H1 (cell line): ENCODE results near the gene SLX4IP. TPM values are rescaled to one million over a fixed set of nuclear protein-coding genes. Genes with fewer than 3 reads are reported as not detected.

Source experiments
- CTCF ChIA-PET: fragments of 300-600 bp; sonication (Branson Sonifier 250); formaldehyde crosslinking; loops from one replicate; lab custom pipeline; 2021; ENCODE audit not compliant: partially characterized antibody; lab: Charles Lee
- POLR2A ChIA-PET: fragments of 300-600 bp; sonication (Branson Sonifier 250); formaldehyde crosslinking; loops from one replicate; lab custom pipeline; 2021; ENCODE audit warnings: inconsistent platforms; ENCODE audit not compliant: partially characterized antibody; lab: Charles Lee
- DNase-seq, 2 experiments: peaks; one replicate each; pipeline versions ENCODE4 v3.0.0 to v3.0.0-alpha.2; 2010 to 2022; ENCODE audit warnings: low spot score in 2 of 2, low read depth in 1 of 2, mixed read lengths in 1 of 2
- FAIRE-seq: peaks from 2 replicates; lab custom pipeline; 2011; peaks lifted over from hg19 to GRCh38; lab: Jason Lieb, UNC
- H2AFZ ChIP-seq: 2 replicates; pipeline ENCODE4 v1.8.1; 2012; ENCODE audit warnings: low read length, inconsistent platforms
- H2AK5ac ChIP-seq: 2 replicates; pipeline ENCODE4 v1.6.1; 2013; ENCODE audit warnings: low read depth, low read length
- H2BK120ac ChIP-seq: replicated peaks from 2 replicates; pipeline ENCODE3; 2013; ENCODE audit warnings: low read depth, low read length, inconsistent platforms
- H2BK12ac ChIP-seq: 2 replicates; pipeline ENCODE4 v1.6.1; 2013; ENCODE audit warnings: low read depth, low read length
- H2BK15ac ChIP-seq: 2 replicates; pipeline ENCODE4 v1.6.1; 2013; ENCODE audit warnings: low read length
- H2BK20ac ChIP-seq: 2 replicates; pipeline ENCODE4 v1.6.1; 2013; ENCODE audit warnings: low read length
- H2BK5ac ChIP-seq: 2 replicates; pipeline ENCODE4 v1.6.1; 2013; ENCODE audit warnings: low read depth, low read length
- H3K14ac ChIP-seq: 2 replicates; pipeline ENCODE4 v1.6.1; 2013; ENCODE audit warnings: inconsistent platforms; ENCODE audit not compliant: insufficient read length
- H3K18ac ChIP-seq: 2 replicates; pipeline ENCODE4 v1.6.1; 2013; ENCODE audit warnings: low read length; ENCODE audit errors: extremely low read depth
- H3K23ac ChIP-seq: 2 replicates; pipeline ENCODE4 v1.6.1; 2013; ENCODE audit warnings: inconsistent platforms; ENCODE audit not compliant: insufficient read length
- H3K23me2 ChIP-seq: 2 replicates; pipeline ENCODE4 v1.6.1; 2013; ENCODE audit warnings: low read depth, low read length
- H3K27ac ChIP-seq: 2 replicates; pipeline ENCODE4 v1.6.1; 2011; ENCODE audit warnings: low read depth, low read length, inconsistent platforms
- H3K27me3 ChIP-seq, 4 experiments: replicated peaks in 1 of 4; 1 replicate in 1 of 4; 2 replicates in 3 of 4; pipeline versions ENCODE4 v1.6.1 to v1.8.1; 2011 to 2013; ENCODE audit warnings: low read length in 3 of 4, mild to moderate bottlenecking in 3 of 4, inconsistent platforms in 2 of 4, mixed read lengths in 2 of 4, moderate library complexity in 1 of 4; ENCODE audit not compliant: control insufficient read depth in 3 of 4, insufficient read depth in 3 of 4; ENCODE audit errors: extremely low read depth in 1 of 4
- H3K36me3 ChIP-seq, 4 experiments: 2 replicates each; pipeline versions ENCODE4 v1.6.1 to v1.8.1; 2011 to 2013; ENCODE audit warnings: mild to moderate bottlenecking in 4 of 4, low read length in 3 of 4, moderate library complexity in 2 of 4, control low read depth in 1 of 4, inconsistent platforms in 1 of 4; ENCODE audit not compliant: insufficient read depth in 4 of 4, control insufficient read depth in 2 of 4
- H3K4ac ChIP-seq: replicated peaks from 2 replicates; pipeline ENCODE3; 2013; ENCODE audit warnings: low read length, low read depth, mixed read lengths, inconsistent platforms; ENCODE audit not compliant: insufficient read length
- H3K4me1 ChIP-seq, 4 experiments: replicated peaks in 1 of 4; 1 replicate in 1 of 4; 2 replicates in 3 of 4; pipeline versions ENCODE4 v1.6.1 to v1.8.1; 2011 to 2013; ENCODE audit warnings: low read length in 3 of 4, inconsistent platforms in 2 of 4, mixed read lengths in 1 of 4; ENCODE audit not compliant: insufficient read depth in 4 of 4, control insufficient read depth in 3 of 4
- H3K4me2 ChIP-seq, 2 experiments: 2 replicates each; pipeline versions ENCODE4 v1.6.1 to v1.8.1; 2011 to 2013; ENCODE audit warnings: low read depth in 2 of 2, low read length in 2 of 2, control low read depth in 1 of 2, inconsistent platforms in 1 of 2, mild to moderate bottlenecking in 1 of 2; ENCODE audit not compliant: insufficient read depth in 1 of 2
- H3K4me3 ChIP-seq, 4 experiments: fragments of 200-600, 300-600 bp in 1 of 4; sonication (generic), shearing (Covaris generic), sonication (Bioruptor Twin) in 1 of 4; 2 replicates each; pipeline versions ENCODE4 v1.5.1 to v1.8.1; 2011 to 2016; ENCODE audit warnings: low read length in 4 of 4, low read depth in 3 of 4, control low read depth in 2 of 4, inconsistent platforms in 2 of 4, mild to moderate bottlenecking in 2 of 4, mixed read lengths in 1 of 4, moderate library complexity in 1 of 4; ENCODE audit not compliant: insufficient read depth in 2 of 4; ENCODE audit errors: extremely low read depth in 1 of 4
- H3K56ac ChIP-seq: replicated peaks from 2 replicates; pipeline ENCODE3; 2013; ENCODE audit warnings: low read depth, mild to moderate bottlenecking, mixed read lengths, low read length, inconsistent platforms; ENCODE audit not compliant: insufficient read length
- H3K79me1 ChIP-seq: 2 replicates; pipeline ENCODE4 v1.6.1; 2013; ENCODE audit warnings: low read depth, low read length, control low read depth
- H3K79me2 ChIP-seq, 2 experiments: 2 replicates each; pipeline versions ENCODE4 v1.6.1 to v1.8.1; 2012 to 2013; ENCODE audit warnings: low read length in 2 of 2, mild to moderate bottlenecking in 2 of 2, inconsistent platforms in 1 of 2; ENCODE audit not compliant: insufficient read depth in 2 of 2, control insufficient read depth in 1 of 2
- H3K9ac ChIP-seq, 4 experiments: replicated peaks in 1 of 4; 1 replicate in 1 of 4; 2 replicates in 3 of 4; pipeline versions ENCODE4 v1.6.1 to v1.8.1; 2011 to 2013; ENCODE audit warnings: low read depth in 3 of 4, low read length in 3 of 4, control low read depth in 2 of 4, mild to moderate bottlenecking in 2 of 4, moderate library complexity in 2 of 4, inconsistent platforms in 1 of 4; ENCODE audit errors: extremely low read depth in 1 of 4
- H3K9me3 ChIP-seq, 2 experiments: 2 replicates each; pipeline versions ENCODE4 v1.6.1 to v1.8.1; 2012 to 2013; ENCODE audit warnings: mild to moderate bottlenecking in 2 of 2, moderate library complexity in 2 of 2, control low read depth in 1 of 2, inconsistent platforms in 1 of 2, low read depth in 1 of 2, low read length in 1 of 2, mixed read lengths in 1 of 2; ENCODE audit not compliant: insufficient read depth in 2 of 2
- H4K20me1 ChIP-seq, 2 experiments: replicated peaks in 1 of 2; 2 replicates each; pipeline versions ENCODE3 to v1.8.1; 2011 to 2013; ENCODE audit warnings: inconsistent platforms in 2 of 2, low read length in 2 of 2, mild to moderate bottlenecking in 1 of 2; ENCODE audit not compliant: insufficient read depth in 2 of 2, control insufficient read depth in 1 of 2
- H4K5ac ChIP-seq: 2 replicates; pipeline ENCODE4 v1.6.1; 2013; ENCODE audit warnings: low read length, low read depth, mixed read lengths, inconsistent platforms; ENCODE audit not compliant: insufficient read length
- H4K8ac ChIP-seq: 2 replicates; pipeline ENCODE4 v1.8.0; 2013; ENCODE audit warnings: mild to moderate bottlenecking, moderate library complexity, low read length, inconsistent platforms; ENCODE audit not compliant: insufficient read depth; ENCODE audit errors: extremely low read depth
- H4K91ac ChIP-seq: replicated peaks from 2 replicates; pipeline ENCODE3; 2013; ENCODE audit warnings: low read length, mixed read lengths, inconsistent platforms; ENCODE audit not compliant: insufficient read length
- MAFK ChIP-seq: IDR thresholded peaks from 2 replicates; pipeline ENCODE4 v1.6.1; 2012; ENCODE audit warnings: low read depth, mild to moderate bottlenecking, improper control_type of control experiment, low read length
- RNF2 ChIP-seq: fragments of 200-900, 300-1000 bp; sonication (generic); IDR thresholded peaks from 2 replicates; pipeline ENCODE4 v1.7.1; 2016; ENCODE audit warnings: borderline replicate concordance, low read depth, mild to moderate bottlenecking, antibody characterized with exemption, low read length; ENCODE audit not compliant: poor library complexity, severe bottlenecking; ENCODE audit errors: missing control alignments
- WGBS, 2 experiments: shearing (Covaris generic) in 1 of 2; methylation state at CpG; one replicate each; pipeline versions ENCODE4 v1.1.6 to v1.1.7; 2013 to 2015; ENCODE audit warnings: low lambda C conversion rate in 2 of 2, mixed read lengths in 2 of 2, inconsistent platforms in 1 of 2, low coverage in 1 of 2, missing lambda C conversion rate in 1 of 2; ENCODE audit not compliant: insufficient replicate concordance in 2 of 2, insufficient coverage in 1 of 2, insufficient read length in 1 of 2; ENCODE audit errors: extremely low coverage in 1 of 2, missing lambda C conversion rate in 1 of 2; 5-methylcytosine and 5-hydroxymethylcytosine counted together
- polyA plus RNA-seq, 7 experiments: library from polyadenylated mRNA; depleted of rRNA in 3 of 7; stranded (reverse) in 5 of 7; unstranded in 2 of 7; fragments of >200 nt in 5 of 7; fragments of 200-250 nt in 2 of 7; gene quantifications; 1 replicate in 5 of 7; 2 replicates in 1 of 7; 4 replicates in 1 of 7; pipeline versions ENCODE4 v1.2.1 to v1.2.3, GENCODE V29; 2011 to 2013; ENCODE audit warnings: missing spikeins in 2 of 7, mixed read lengths in 2 of 7
- total RNA-seq: library from RNA; stranded (reverse); fragmentation: NEBNext Ultra II Directional; extraction: Animal tissue kit (Norgen Biotek cat#: 25700); gene quantifications from 2 replicates; pipeline ENCODE4 v1.2.1, GENCODE V29; 2021

SLX4IP gene
- total and polyA plus RNA-seq, 2 of the 8 experiments (the other 6 are each of a cell fraction or from before 2014, with no cell fraction given) = 2.4 to 8.7 TPM

GRCh38 chr20:10504994-10505730 lies 70.1 kb downstream of the SLX4IP start:
- Histone ChIP-seq H4K5ac (no peak overlapping the region), H3K27ac (no peak overlapping the region), H3K36me3 (no peaks in the 10 kb centered on the region), H4K20me1 (no peaks in the 10 kb centered on the region), H3K18ac (no peak overlapping the region), H3K9ac (no peak overlapping the region), H3K14ac (no peak overlapping the region), H3K4ac (no peak overlapping the region), H4K8ac (no peak overlapping the region), H3K4me1 (peaks cover 5 to 16% (median 8%) of the 10 kb centered on the region in 4 experiments), H3K23me2 (no peaks in the 10 kb centered on the region), H2AFZ (no peak overlapping the region), H3K23ac (no peak overlapping the region), H2BK20ac (no peak overlapping the region), H3K4me2 (no peak overlapping the region), H3K56ac (no peak overlapping the region), H2BK120ac (no peak overlapping the region), H2BK12ac (no peak overlapping the region), H3K79me1 (peaks cover 4% of the 10 kb centered on the region; the same call in 1 of the 2 replicates), H3K4me3 (no peak overlapping the region), H3K79me2 (peaks cover 2 to 3% of the 10 kb centered on the region in 2 experiments; a peak in 1 of 4 replicates), H2BK5ac (no peak overlapping the region), H3K9me3 (no peaks in the 10 kb centered on the region), H2AK5ac (no peak overlapping the region), H4K91ac (no peak overlapping the region), H3K27me3 (no peaks in the 10 kb centered on the region), H2BK15ac (no peak overlapping the region)
- WGBS, 2 experiments = 71% methylated on average over 5 of the region's 5 CpGs; no CpG with 5 or more reads in 1 of the 2 experiments
- DNase-seq = no peak
- no peak for FAIRE-seq
- peak; percentile 62; the same call in 1 of the 2 replicates for TF ChIP-seq MAFK
- no peak for TF ChIP-seq RNF2
- ChIA-PET CTCF (interaction anchor here (0.6 to 1.4 kb wide), 4 partner anchors 31 to 602 kb away, joined by 3 to 4 read pairs (median 3); no protein-coding TSS in a partner anchor), POLR2A (interaction anchor here (0.6 to 0.7 kb wide), 2 partner anchors 370 to 403 kb away, joined by 3 read pairs; no protein-coding TSS in a partner anchor)
